SK-N-SH (cell line): ENCODE results near the gene SINHCAF.

Source experiments
- ELF1 ChIP-seq: IDR thresholded peaks from 2 replicates; pipeline ENCODE4 v1.4.0; 2012
- EP300 ChIP-seq, 2 experiments: IDR thresholded peaks; 2 replicates each; pipeline versions ENCODE4 v1.4.0 to v1.6.1; 2012; ENCODE audit warnings: borderline replicate concordance in 1 of 2, low read depth in 1 of 2, low read length in 1 of 2
- FOXJ3 ChIP-seq: sonication (generic); formaldehyde crosslinking; IDR thresholded peaks from 2 replicates; pipeline ENCODE4 v1.5.1; 2020; ENCODE audit warnings: mild to moderate bottlenecking, missing genetic modification reagents
- NFIC ChIP-seq: IDR thresholded peaks from 2 replicates; pipeline ENCODE4 v1.4.0; 2012; ENCODE audit warnings: borderline replicate concordance
- NRF1 ChIP-seq: IDR thresholded peaks from 2 replicates; pipeline ENCODE4 v1.6.1; 2012; ENCODE audit warnings: low read depth, mild to moderate bottlenecking, low read length
- RAD21 ChIP-seq: IDR thresholded peaks from 2 replicates; pipeline ENCODE4 v1.6.1; 2012; ENCODE audit warnings: mild to moderate bottlenecking, low read length
- RFX5 ChIP-seq: IDR thresholded peaks from 2 replicates; pipeline ENCODE4 v1.6.1; 2012; ENCODE audit warnings: mild to moderate bottlenecking, improper control_type of control experiment, low read length
- SMC3 ChIP-seq: IDR thresholded peaks from 2 replicates; pipeline ENCODE4 v1.6.1; 2012; ENCODE audit warnings: low read depth, low read length, improper control_type of control experiment
- TCF12 ChIP-seq: IDR thresholded peaks from 2 replicates; pipeline ENCODE4 v1.4.0; 2012
- YY1 ChIP-seq: IDR thresholded peaks from 2 replicates; pipeline ENCODE4 v1.4.0; 2012; ENCODE audit warnings: low read depth, mild to moderate bottlenecking
- TF ChIP-seq, protein P1 (sequence below): fragments of 200-600 bp; sonication (generic); IDR thresholded peaks from 2 replicates; pipeline ENCODE4 v1.6.1; 2017; ENCODE audit warnings: antibody characterized with exemption, mild to moderate bottlenecking, moderate library complexity
- TF ChIP-seq, protein P2 (sequence below): IDR thresholded peaks from 2 replicates; pipeline ENCODE4 v1.4.0; 2012; ENCODE audit warnings: low read depth
- TF ChIP-seq, protein P3 (sequence below): fragments of 150-350 bp; IDR thresholded peaks from 2 replicates; pipeline ENCODE4 v1.6.1; 2017; ENCODE audit warnings: antibody characterized with exemption, low read length, low read depth, borderline replicate concordance
- TF ChIP-seq, protein P4 (sequence below): fragments of 150-350 bp; IDR thresholded peaks from 2 replicates; pipeline ENCODE4 v1.6.1; 2016; ENCODE audit warnings: mild to moderate bottlenecking, low read depth, low read length

DNA sequence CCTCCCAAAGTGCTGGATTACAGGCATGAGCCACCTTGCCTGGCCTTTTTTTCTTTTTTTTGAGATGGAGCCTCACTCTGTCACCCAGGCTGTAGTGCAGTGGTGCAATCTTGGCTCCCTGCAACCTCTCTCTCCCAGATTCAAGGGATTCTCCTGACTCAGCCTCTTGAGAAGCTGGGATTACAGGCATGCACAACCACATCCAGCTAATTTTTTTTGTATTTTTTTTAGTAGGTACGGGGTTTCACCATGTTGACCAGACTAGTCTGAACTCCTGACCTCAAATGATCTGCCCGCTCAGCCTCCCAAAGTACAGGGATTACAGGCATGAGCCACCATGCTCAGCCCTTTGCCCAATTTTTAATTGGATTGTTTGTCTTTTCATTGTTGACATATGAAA lies 58.0 kb downstream of the SINHCAF start:
- TF ChIP-seq TCF12 (no peak), YY1 (no peak), NFIC (no peak), NRF1 (no peak), EP300 (IDR thresholded peaks at IDR 0.05; ENCODE audit: borderline replicate concordance in 1 of 2, low read depth in 1 of 2, low read length in 1 of 2) (no peak), ELF1 (no peak), SMC3 (no peak), RFX5 (no peak), RAD21 (no peak), FOXJ3 (CRISPR knock-in tag) (no peak)
- TF ChIP-seq, protein P1, sequence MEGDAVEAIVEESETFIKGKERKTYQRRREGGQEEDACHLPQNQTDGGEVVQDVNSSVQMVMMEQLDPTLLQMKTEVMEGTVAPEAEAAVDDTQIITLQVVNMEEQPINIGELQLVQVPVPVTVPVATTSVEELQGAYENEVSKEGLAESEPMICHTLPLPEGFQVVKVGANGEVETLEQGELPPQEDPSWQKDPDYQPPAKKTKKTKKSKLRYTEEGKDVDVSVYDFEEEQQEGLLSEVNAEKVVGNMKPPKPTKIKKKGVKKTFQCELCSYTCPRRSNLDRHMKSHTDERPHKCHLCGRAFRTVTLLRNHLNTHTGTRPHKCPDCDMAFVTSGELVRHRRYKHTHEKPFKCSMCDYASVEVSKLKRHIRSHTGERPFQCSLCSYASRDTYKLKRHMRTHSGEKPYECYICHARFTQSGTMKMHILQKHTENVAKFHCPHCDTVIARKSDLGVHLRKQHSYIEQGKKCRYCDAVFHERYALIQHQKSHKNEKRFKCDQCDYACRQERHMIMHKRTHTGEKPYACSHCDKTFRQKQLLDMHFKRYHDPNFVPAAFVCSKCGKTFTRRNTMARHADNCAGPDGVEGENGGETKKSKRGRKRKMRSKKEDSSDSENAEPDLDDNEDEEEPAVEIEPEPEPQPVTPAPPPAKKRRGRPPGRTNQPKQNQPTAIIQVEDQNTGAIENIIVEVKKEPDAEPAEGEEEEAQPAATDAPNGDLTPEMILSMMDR: no peak
- TF ChIP-seq, protein P2, sequence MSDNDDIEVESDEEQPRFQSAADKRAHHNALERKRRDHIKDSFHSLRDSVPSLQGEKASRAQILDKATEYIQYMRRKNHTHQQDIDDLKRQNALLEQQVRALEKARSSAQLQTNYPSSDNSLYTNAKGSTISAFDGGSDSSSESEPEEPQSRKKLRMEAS: no peak
- TF ChIP-seq, protein P3, sequence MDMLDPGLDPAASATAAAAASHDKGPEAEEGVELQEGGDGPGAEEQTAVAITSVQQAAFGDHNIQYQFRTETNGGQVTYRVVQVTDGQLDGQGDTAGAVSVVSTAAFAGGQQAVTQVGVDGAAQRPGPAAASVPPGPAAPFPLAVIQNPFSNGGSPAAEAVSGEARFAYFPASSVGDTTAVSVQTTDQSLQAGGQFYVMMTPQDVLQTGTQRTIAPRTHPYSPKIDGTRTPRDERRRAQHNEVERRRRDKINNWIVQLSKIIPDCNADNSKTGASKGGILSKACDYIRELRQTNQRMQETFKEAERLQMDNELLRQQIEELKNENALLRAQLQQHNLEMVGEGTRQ: no peak
- TF ChIP-seq, protein P4, sequence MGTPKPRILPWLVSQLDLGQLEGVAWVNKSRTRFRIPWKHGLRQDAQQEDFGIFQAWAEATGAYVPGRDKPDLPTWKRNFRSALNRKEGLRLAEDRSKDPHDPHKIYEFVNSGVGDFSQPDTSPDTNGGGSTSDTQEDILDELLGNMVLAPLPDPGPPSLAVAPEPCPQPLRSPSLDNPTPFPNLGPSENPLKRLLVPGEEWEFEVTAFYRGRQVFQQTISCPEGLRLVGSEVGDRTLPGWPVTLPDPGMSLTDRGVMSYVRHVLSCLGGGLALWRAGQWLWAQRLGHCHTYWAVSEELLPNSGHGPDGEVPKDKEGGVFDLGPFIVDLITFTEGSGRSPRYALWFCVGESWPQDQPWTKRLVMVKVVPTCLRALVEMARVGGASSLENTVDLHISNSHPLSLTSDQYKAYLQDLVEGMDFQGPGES: no peak
